Dermis blood vessel endothelial cell (primary cell): ENCODE results near the gene SKIL. TPM values are rescaled to one million over a fixed set of nuclear protein-coding genes. Genes with fewer than 3 reads are reported as not detected.

Experiments used
- DNase-seq: peaks from one replicate; pipeline ENCODE4 v3.0.0; 2010
- total RNA-seq: library from RNA; depleted of rRNA; stranded (reverse); fragments of >200 nt; gene quantifications from 2 replicates; pipeline ENCODE4 v1.2.3, GENCODE V29; 2014

SKIL gene
- total RNA-seq, 1 donor from 2014 or later: 79.1 TPM

DNA sequence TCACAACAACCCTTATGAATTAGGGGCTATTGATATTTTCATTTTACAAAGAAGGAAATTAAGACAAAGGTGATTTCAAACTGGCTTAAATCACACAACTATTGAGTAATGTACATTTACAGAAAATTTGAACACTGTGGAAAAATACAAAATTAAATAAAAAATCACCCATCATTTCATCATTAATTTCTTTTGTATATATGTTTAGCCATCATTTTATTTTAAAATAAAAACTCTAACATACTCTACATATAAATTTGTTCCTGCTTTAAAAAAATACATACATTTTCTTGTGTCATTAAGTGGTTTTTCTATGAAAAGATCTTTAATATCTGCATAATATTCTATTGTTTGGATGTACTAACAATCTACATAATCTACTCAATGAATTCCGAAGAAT lies 81.3 kb downstream of the SKIL start:
- DNase-seq: no peak

DNA sequence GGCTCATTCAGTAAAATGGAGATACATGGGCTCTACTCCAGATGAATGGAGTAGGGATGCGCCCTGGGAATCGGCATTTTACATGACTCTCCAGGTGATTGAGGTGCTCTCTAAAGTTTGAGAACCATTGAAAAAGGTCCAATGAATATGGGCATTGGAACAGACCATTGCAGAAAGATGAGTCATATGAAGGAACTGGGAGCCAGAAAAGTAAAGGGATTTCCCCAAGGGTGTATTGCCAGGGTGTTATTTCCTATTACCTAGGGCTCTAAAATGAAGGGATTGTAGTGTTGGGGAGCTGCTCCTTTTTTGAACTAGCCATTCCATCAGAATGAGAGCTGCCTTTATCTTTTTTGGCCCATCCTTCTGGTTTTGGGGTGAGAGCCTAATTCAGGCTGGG lies 82.8 kb downstream of the SKIL start:
- DNase-seq: peak; percentile 43

DNA sequence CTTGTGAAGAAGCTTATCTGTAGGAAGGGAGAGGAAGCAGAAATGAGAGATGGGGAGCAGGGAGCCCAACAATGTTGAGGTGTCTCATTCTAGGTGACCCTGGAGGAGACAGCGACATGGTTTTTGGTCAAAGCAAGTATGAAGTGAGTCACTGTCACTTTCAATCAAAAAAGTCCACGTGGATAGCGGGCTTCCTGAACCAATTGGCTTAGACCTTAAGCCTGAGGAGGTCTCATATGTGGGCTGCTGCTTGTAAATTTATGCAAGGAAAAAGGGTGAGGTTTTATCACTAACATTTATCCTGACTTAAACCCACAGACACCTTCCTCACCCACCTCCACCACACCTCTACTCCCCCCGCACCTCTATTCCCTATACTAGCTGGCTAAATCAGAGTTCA lies 83.9 kb downstream of the SKIL start:
- no peak for DNase-seq

DNA sequence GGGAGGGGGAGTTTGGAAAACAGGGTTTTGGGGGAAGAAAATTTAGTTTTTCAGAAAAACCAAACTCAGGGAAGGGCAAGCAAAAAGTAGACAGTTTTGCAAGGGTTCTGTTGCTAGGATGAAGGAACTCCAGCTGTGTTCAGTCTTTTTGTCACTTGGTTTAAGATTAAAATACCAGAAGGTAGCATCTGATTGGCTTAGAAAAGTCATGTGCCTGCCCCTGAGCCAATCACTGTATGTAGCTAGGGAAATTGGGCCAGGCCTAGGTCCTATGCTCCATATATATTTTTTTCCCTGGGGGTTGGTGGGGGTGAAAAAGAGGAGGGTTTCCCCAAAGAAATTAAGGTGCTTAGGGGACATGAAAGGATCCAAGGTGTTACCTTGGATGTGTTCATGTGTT lies 85.4 kb downstream of the SKIL start:
- no peak for DNase-seq

DNA sequence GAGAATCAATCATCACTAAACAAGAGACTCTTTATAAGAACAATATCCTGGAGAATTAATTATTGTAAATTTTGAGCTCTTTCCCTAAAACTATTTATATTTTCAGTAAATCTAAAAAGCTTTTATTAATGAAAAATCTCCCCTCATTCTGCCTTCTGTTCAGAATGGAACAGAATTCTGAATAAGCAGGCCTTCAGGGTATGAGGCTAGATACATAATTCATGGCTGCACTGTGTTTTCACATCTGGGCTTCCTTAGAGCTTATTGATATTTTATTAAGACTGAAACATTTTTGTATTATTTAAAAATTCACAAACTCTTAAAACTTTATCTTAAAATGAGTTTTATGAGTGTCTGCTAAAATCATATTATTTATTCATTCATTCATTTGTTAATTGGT lies 85.9 kb downstream of the SKIL start:
- no peak for DNase-seq

Other genes starting within 250 kb of the SKIL start
- 21.1 and 21.7 TPM in 2 replicates for gene PHC3, start 176.0 kb upstream of the SKIL start, total RNA-seq
- gene PRKCI, start 135.3 kb upstream of the SKIL start, total RNA-seq: 32.8 and 38.8 TPM in 2 replicates
- gene CLDN11, start 61.2 kb downstream of the SKIL start, total RNA-seq: 103 and 515 TPM in 2 replicates
- under 0.01 and 0.14 TPM in 2 replicates for gene SLC7A14, start 228.4 kb downstream of the SKIL start, total RNA-seq